T47D (cell line): ENCODE data around the gene ANGEL2.
"Not testable (repeated sequence)": the region's sequence is repeated elsewhere in the genome, so short reads cannot be mapped to it uniquely, and the experiment has no call there.

Source experiments
- DNase-seq, 2 experiments: peaks; one replicate each; pipeline versions ENCODE4 v3.0.0 to v3.0.0-alpha.2; 2011 to 2012; ENCODE audit warnings: low read depth in 1 of 2, low spot score in 1 of 2
- JUND ChIP-seq: IDR thresholded peaks from 2 replicates; pipeline ENCODE4 v1.6.1; 2012; ENCODE audit warnings: low read depth
- in situ Hi-C: cut with HindIII; loops from 2 replicates; pipeline ENCODE4 v1.10.0; 2016; ENCODE audit warnings: low sequenced_read_pairs, low pct_unique_long_range_greater_than_20kb

The ANGEL2 gene

GRCh38 chr1:212976586-212976985 is 39.1 kb downstream of the ANGEL2 start:
- DNase-seq: no peak
- TF ChIP-seq JUND: no peak
- in situ Hi-C loops: no loop called here

GRCh38 chr1:212975111-212975918 is 40.4 kb downstream of the ANGEL2 start:
- no peak for TF ChIP-seq JUND
- DNase-seq: no peak
- in situ Hi-C loops: no loop called here

- in situ Hi-C loops: no loop called here
- no peak for TF ChIP-seq JUND
- DNase-seq: no peak
Observed at GRCh38 chr1:212974711-212975110, 41.0 kb downstream of the ANGEL2 start.

- no peak for TF ChIP-seq JUND
- in situ Hi-C loops: no loop called here
- DNase-seq: no peak
Observed at GRCh38 chr1:212973899-212974298, 41.8 kb downstream of the ANGEL2 start.

- no peak for TF ChIP-seq JUND
- in situ Hi-C loops: no loop called here
- DNase-seq: no peak
Observed at GRCh38 chr1:212973426-212973825, 42.2 kb downstream of the ANGEL2 start.

- in situ Hi-C loops: no loop called here
- DNase-seq: no peak
- TF ChIP-seq JUND: no peak
Observed at GRCh38 chr1:212971312-212971711, 44.4 kb downstream of the ANGEL2 start.

- no peak for TF ChIP-seq JUND
- in situ Hi-C loops: no loop called here
Observed at GRCh38 chr1:212970085-212970484, 45.6 kb downstream of the ANGEL2 start.

GRCh38 chr1:212968368-212968863 is 47.3 kb downstream of the ANGEL2 start:
- in situ Hi-C loops: no loop called here
- no peak for TF ChIP-seq JUND
- no peak for DNase-seq

More at GRCh38 chr1:212970085-212970484, 45.6 kb downstream of the ANGEL2 start:
- no peak for DNase-seq

- no peak for TF ChIP-seq JUND
- in situ Hi-C loops: no loop called here
- peak in 1 of 2 experiments; percentile 69 for DNase-seq
Observed at GRCh38 chr1:212967801-212968200, 47.9 kb downstream of the ANGEL2 start.

GRCh38 chr1:212966616-212967015 is 49.1 kb downstream of the ANGEL2 start:
- DNase-seq: no peak
- in situ Hi-C loops: no loop called here
- TF ChIP-seq JUND: no peak

- DNase-seq, in situ Hi-C loops: not testable (repeated sequence)
Observed at GRCh38 chr1:212964993-212965392, 50.7 kb downstream of the ANGEL2 start.

- in situ Hi-C loops: no loop called here
- no peak for TF ChIP-seq JUND
- DNase-seq: no peak
Observed at GRCh38 chr1:212964102-212964501, 51.6 kb downstream of the ANGEL2 start.

- no peak for TF ChIP-seq JUND
- in situ Hi-C loops: no loop called here
Observed at GRCh38 chr1:212962509-212962908, 53.2 kb downstream of the ANGEL2 start.

GRCh38 chr1:212960932-212961331 is 54.7 kb downstream of the ANGEL2 start:
- no peak for DNase-seq
- in situ Hi-C loops: no loop called here
- TF ChIP-seq JUND: no peak

More at GRCh38 chr1:212962509-212962908, 53.2 kb downstream of the ANGEL2 start:
- no peak for DNase-seq
